ENCODE measurements around the gene AGAP1. TPM values are rescaled to one million over a fixed set of nuclear protein-coding genes. Genes with fewer than 3 reads are reported as not detected.

AGAP1 gene
- total RNA-seq, 6 experiments from 2014 or later: 8.1 to 11.2 (median 9.8) TPM

- TF ChIP-seq POLR2A (IDR thresholded peaks at IDR 0.05) (no peak), CTCF (IDR thresholded peaks at IDR 0.05) (no peak)
- Histone ChIP-seq H3K27me3 (no peaks in the 10 kb centered on the region), H3K27ac (no peak overlapping the region), H3K9me3 (no peaks in the 10 kb centered on the region), H3K4me3 (no peak overlapping the region), H3K36me3 (no peaks in the 10 kb centered on the region), H3K4me1 (no peaks in the 10 kb centered on the region)
- 81% methylated on average over 3 of the region's 7 CpGs for WGBS (ENCODE audit: insufficient coverage, low coverage, low lambda C conversion rate, missing lambda C conversion rate)
- DNase-seq (no peak), ATAC-seq (no peak)
- intact Hi-C loops (cut with DNase I): no loop called here
Observed at GRCh38 chr2:235582729-235583128, 88.9 kb downstream of the AGAP1 start.

GRCh38 chr2:235583144-235583543 lies 89.3 kb downstream of the AGAP1 start:
- 74% methylated on average over 5 of the region's 6 CpGs for WGBS (ENCODE audit: insufficient coverage, low coverage, low lambda C conversion rate, missing lambda C conversion rate)
- Histone ChIP-seq H3K27me3 (no peaks in the 10 kb centered on the region), H3K27ac (no peak overlapping the region), H3K4me3 (no peak overlapping the region), H3K4me1 (no peaks in the 10 kb centered on the region), H3K36me3 (no peaks in the 10 kb centered on the region), H3K9me3 (no peaks in the 10 kb centered on the region)
- intact Hi-C loops (cut with DNase I): no loop called here
- TF ChIP-seq CTCF (IDR thresholded peaks at IDR 0.05): no peak
- no peak for TF ChIP-seq POLR2A (IDR thresholded peaks at IDR 0.05)
- ATAC-seq (peak in 3 of 4 donors; percentile 21 to 30 (median 27)), DNase-seq (peak in 1 of 3 donors; percentile 29)

GRCh38 chr2:235583925-235584637 lies 90.2 kb downstream of the AGAP1 start:
- ATAC-seq (no peak), DNase-seq (no peak)
- H3K4me1 ChIP-seq: no peaks in the 10 kb centered on the region
- no peaks in the 10 kb centered on the region for H3K27me3 ChIP-seq
- 82% methylated on average over 7 of the region's 8 CpGs for WGBS (ENCODE audit: insufficient coverage, low coverage, low lambda C conversion rate, missing lambda C conversion rate)
- no peaks in the 10 kb centered on the region for H3K9me3 ChIP-seq
- no peak overlapping the region for H3K4me3 ChIP-seq
- no peaks in the 10 kb centered on the region for H3K36me3 ChIP-seq
- intact Hi-C loops (cut with DNase I): no loop called here
- TF ChIP-seq CTCF (IDR thresholded peaks at IDR 0.05): no peak
- TF ChIP-seq POLR2A (IDR thresholded peaks at IDR 0.05): no peak
- H3K27ac ChIP-seq: no peak overlapping the region

GRCh38 chr2:235584638-235585007 lies 90.8 kb downstream of the AGAP1 start:
- Histone ChIP-seq H3K4me1 (no peaks in the 10 kb centered on the region), H3K9me3 (no peaks in the 10 kb centered on the region), H3K36me3 (no peaks in the 10 kb centered on the region), H3K4me3 (no peak overlapping the region), H3K27ac (no peak overlapping the region), H3K27me3 (no peaks in the 10 kb centered on the region)
- intact Hi-C loops (cut with DNase I): no loop called here
- TF ChIP-seq CTCF (IDR thresholded peaks at IDR 0.05) (no peak), POLR2A (IDR thresholded peaks at IDR 0.05) (no peak)
- DNase-seq (no peak), ATAC-seq (no peak)
- 88% methylated on average over 10 of the region's 10 CpGs for WGBS (ENCODE audit: insufficient coverage, low coverage, low lambda C conversion rate, missing lambda C conversion rate)

Measured in right lobe of liver (tissue), 6 donors.